Right lobe of liver (tissue), 4 donors: ENCODE results near the gene XPR1.

Source experiments
- POLR2A ChIP-seq: fragments of 450-650 bp; IDR thresholded peaks from one replicate; pipeline ENCODE4 v1.6.1; 2017; ENCODE audit warnings: antibody characterized with exemption, mild to moderate bottlenecking
- TF ChIP-seq, protein P1 (sequence below), 4 donors: fragments of 200-600 bp in 3 of 4; fragments of 450-650 bp in 1 of 4; IDR thresholded peaks; one replicate each; pipeline versions ENCODE4 v1.5.1 to v1.8.0; 2016 to 2022; ENCODE audit warnings: antibody characterized with exemption in 4 of 4, mild to moderate bottlenecking in 2 of 4
- donor health status: DM: no; HTN: no; CAD: no.
- donor health status: DM: no; HTN: no; CAD: no.
- donor health status: DM: no; HTN: yes; CAD: no.

DNA sequence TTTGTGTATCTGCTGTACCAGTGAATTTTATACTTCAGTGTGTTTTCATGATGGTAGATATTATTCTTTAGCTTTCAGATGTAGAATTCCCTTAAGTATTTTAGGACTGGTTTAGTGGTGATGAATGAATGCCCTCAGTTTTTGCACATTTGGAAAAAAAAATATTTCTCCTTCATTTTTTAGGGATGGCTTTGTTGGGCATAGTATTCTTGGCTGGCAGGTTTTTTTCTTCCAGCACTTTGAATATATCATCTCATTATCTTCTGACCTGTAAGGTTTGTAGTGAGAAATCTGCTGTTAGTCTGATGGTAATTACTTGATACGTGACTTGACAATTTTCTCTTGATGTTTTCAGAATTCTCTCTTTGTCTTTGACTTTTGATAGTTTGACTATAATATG lies 66.8 kb downstream of the XPR1 start:
- TF ChIP-seq, protein P1, sequence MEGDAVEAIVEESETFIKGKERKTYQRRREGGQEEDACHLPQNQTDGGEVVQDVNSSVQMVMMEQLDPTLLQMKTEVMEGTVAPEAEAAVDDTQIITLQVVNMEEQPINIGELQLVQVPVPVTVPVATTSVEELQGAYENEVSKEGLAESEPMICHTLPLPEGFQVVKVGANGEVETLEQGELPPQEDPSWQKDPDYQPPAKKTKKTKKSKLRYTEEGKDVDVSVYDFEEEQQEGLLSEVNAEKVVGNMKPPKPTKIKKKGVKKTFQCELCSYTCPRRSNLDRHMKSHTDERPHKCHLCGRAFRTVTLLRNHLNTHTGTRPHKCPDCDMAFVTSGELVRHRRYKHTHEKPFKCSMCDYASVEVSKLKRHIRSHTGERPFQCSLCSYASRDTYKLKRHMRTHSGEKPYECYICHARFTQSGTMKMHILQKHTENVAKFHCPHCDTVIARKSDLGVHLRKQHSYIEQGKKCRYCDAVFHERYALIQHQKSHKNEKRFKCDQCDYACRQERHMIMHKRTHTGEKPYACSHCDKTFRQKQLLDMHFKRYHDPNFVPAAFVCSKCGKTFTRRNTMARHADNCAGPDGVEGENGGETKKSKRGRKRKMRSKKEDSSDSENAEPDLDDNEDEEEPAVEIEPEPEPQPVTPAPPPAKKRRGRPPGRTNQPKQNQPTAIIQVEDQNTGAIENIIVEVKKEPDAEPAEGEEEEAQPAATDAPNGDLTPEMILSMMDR (IDR thresholded peaks at IDR 0.05), result no peak
- no peak for TF ChIP-seq POLR2A
